Body of pancreas (tissue), 4 donors: ENCODE measurements around the gene TMOD2. TPM values are rescaled to one million over a fixed set of nuclear protein-coding genes. Genes with fewer than 3 reads are reported as not detected.
"Not testable (repeated sequence)": the region's sequence is repeated elsewhere in the genome, so short reads cannot be mapped to it uniquely, and the experiment has no call there.

Experiments used
- ATAC-seq: fragments of 150-250 bp; one replicate; pipeline ENCODE4 v1.9.1; 2016
- DNase-seq, 4 donors: peaks; one replicate each; pipeline ENCODE4 v3.0.0-alpha.2; 2019
- H3K27ac ChIP-seq, 4 donors: fragments of 200-600 bp; sonication (generic); 1 replicate in 3 of 4; 2 replicates in 1 of 4; pipeline versions ENCODE4 v1.5.1 to v1.6.1; 2016 to 2019; ENCODE audit warnings: mild to moderate bottlenecking in 1 of 4, mixed read lengths in 1 of 4, moderate library complexity in 1 of 4
- H3K27me3 ChIP-seq, 2 donors: fragments of 200-600 bp; sonication (generic); one replicate each; pipeline ENCODE4 v1.6.0; 2016; ENCODE audit warnings: mild to moderate bottlenecking in 1 of 2
- H3K36me3 ChIP-seq, 2 donors: fragments of 200-600 bp; sonication (generic); replicated peaks in 1 of 2; 2 replicates each; pipeline ENCODE4 v1.5.1; 2016; ENCODE audit warnings: low read depth in 2 of 2; ENCODE audit not compliant: insufficient read depth in 1 of 2
- H3K4me1 ChIP-seq: fragments of 200-600 bp; sonication (generic); one replicate; pipeline ENCODE4 v1.6.0; 2016
- H3K4me3 ChIP-seq, 2 donors: fragments of 200-600 bp; sonication (generic); 1 replicate in 1 of 2; 2 replicates in 1 of 2; pipeline ENCODE4 v1.5.1; 2016 to 2019
- H3K9me3 ChIP-seq, 3 donors: fragments of 200-600 bp; sonication (generic); 1 replicate in 2 of 3; 2 replicates in 1 of 3; pipeline ENCODE4 v1.5.1; 2016
- POLR2A ChIP-seq, 3 donors: fragments of 450-650 bp; IDR thresholded peaks; one replicate each; pipeline ENCODE4 v1.6.1; 2016; ENCODE audit warnings: antibody characterized with exemption in 3 of 3, mild to moderate bottlenecking in 2 of 3
- WGBS, 2 donors: methylation state at CpG; one replicate each; pipeline ENCODE4 v1.1.5; 2017; 5-methylcytosine and 5-hydroxymethylcytosine counted together
- intact Hi-C: fragments of 100-400 bp; cut with DNase I; formaldehyde crosslinking; loops from one replicate; pipeline ENCODE4 v1.15.1; 2023
- total RNA-seq, 2 donors: library from RNA; depleted of rRNA; stranded (reverse); fragments of >200 nt; gene quantifications; one replicate each; pipeline ENCODE4 v1.1.0, GENCODE V29; 2016
- TF ChIP-seq, protein P1 (sequence below), 7 experiments: fragments of 450-650 bp in 4 of 7; fragments of 200-600 bp in 3 of 7; sonication (generic) in 3 of 7; IDR thresholded peaks; one replicate each; pipeline ENCODE4 v1.5.1; 2016 to 2019; ENCODE audit warnings: antibody characterized with exemption in 7 of 7

The TMOD2 gene
- total RNA-seq, 2 donors from 2014 or later: 6.5 to 7.3 TPM

- DNase-seq (no peak), ATAC-seq (no peak)
- Histone ChIP-seq H3K27me3 (no peaks in the 10 kb centered on the region), H3K9me3 (no peaks in the 10 kb centered on the region), H3K4me3 (no peak overlapping the region), H3K36me3 (no peaks in the 10 kb centered on the region), H3K27ac (no peak overlapping the region), H3K4me1 (no peaks in the 10 kb centered on the region)
- WGBS, 2 donors: 82 to 86% methylated on average over 7 of the region's 7 CpGs
- intact Hi-C loops: no loop called here
- no peak for TF ChIP-seq POLR2A (IDR thresholded peaks at IDR 0.05)
- TF ChIP-seq, protein P1, sequence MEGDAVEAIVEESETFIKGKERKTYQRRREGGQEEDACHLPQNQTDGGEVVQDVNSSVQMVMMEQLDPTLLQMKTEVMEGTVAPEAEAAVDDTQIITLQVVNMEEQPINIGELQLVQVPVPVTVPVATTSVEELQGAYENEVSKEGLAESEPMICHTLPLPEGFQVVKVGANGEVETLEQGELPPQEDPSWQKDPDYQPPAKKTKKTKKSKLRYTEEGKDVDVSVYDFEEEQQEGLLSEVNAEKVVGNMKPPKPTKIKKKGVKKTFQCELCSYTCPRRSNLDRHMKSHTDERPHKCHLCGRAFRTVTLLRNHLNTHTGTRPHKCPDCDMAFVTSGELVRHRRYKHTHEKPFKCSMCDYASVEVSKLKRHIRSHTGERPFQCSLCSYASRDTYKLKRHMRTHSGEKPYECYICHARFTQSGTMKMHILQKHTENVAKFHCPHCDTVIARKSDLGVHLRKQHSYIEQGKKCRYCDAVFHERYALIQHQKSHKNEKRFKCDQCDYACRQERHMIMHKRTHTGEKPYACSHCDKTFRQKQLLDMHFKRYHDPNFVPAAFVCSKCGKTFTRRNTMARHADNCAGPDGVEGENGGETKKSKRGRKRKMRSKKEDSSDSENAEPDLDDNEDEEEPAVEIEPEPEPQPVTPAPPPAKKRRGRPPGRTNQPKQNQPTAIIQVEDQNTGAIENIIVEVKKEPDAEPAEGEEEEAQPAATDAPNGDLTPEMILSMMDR (IDR thresholded peaks at IDR 0.05): peak in 3 of 7 experiments; percentile 9 to 16 (median 13)
Measured at GRCh38 chr15:51782357-51782896, 31.0 kb downstream of the TMOD2 start.

GRCh38 chr15:51783967-51784366, 32.6 kb downstream of the TMOD2 start:
- intact Hi-C loops: no loop called here
- WGBS, 2 donors: 86 to 95% methylated on average over 3 of the region's 3 CpGs
- H3K4me3 ChIP-seq: no peak overlapping the region
- H3K9me3 ChIP-seq: no peaks in the 10 kb centered on the region
- TF ChIP-seq, protein P1 (IDR thresholded peaks at IDR 0.05): no peak
- TF ChIP-seq POLR2A (IDR thresholded peaks at IDR 0.05): no peak
- no peaks in the 10 kb centered on the region for H3K36me3 ChIP-seq
- no peaks in the 10 kb centered on the region for H3K27me3 ChIP-seq
- H3K4me1 ChIP-seq: no peaks in the 10 kb centered on the region
- no peak overlapping the region for H3K27ac ChIP-seq
- ATAC-seq (no peak), DNase-seq (no peak)

GRCh38 chr15:51787130-51787529, 35.7 kb downstream of the TMOD2 start:
- H3K36me3 ChIP-seq: not testable (repeated sequence)

DNA sequence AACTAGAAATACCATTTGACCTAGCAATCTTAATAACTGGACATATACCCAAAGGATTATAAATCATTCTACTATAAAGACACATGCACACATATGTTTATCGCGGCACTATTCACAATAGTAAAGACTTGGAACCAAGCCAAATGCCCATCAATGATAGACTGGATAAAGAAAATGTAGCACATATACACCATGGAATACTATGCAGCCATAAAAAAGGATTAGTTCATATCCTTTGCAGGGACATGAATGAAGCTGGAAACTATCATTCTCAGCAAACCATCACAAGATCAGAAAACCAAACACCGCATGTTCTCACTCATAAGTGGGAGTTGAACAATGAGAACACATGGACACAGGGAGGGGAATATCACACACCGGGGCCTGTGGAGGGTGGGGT, 41.1 kb downstream of the TMOD2 start:
- 90 to 99% methylated on average over 4 of the region's 4 CpGs for WGBS, 2 donors
- H3K36me3 ChIP-seq, H3K27ac ChIP-seq, DNase-seq, intact Hi-C loops, H3K9me3 ChIP-seq, H3K4me3 ChIP-seq, H3K4me1 ChIP-seq, ATAC-seq, H3K27me3 ChIP-seq: not testable (repeated sequence)

More at GRCh38 chr15:51787130-51787529, 35.7 kb downstream of the TMOD2 start:
- H3K4me3 ChIP-seq, H3K27me3 ChIP-seq, intact Hi-C loops, H3K27ac ChIP-seq, ATAC-seq, H3K9me3 ChIP-seq, H3K4me1 ChIP-seq, DNase-seq: not testable (repeated sequence)
- 95 to 98% methylated on average over 7 to 10 of the region's 11 CpGs for WGBS, 2 donors

DNA sequence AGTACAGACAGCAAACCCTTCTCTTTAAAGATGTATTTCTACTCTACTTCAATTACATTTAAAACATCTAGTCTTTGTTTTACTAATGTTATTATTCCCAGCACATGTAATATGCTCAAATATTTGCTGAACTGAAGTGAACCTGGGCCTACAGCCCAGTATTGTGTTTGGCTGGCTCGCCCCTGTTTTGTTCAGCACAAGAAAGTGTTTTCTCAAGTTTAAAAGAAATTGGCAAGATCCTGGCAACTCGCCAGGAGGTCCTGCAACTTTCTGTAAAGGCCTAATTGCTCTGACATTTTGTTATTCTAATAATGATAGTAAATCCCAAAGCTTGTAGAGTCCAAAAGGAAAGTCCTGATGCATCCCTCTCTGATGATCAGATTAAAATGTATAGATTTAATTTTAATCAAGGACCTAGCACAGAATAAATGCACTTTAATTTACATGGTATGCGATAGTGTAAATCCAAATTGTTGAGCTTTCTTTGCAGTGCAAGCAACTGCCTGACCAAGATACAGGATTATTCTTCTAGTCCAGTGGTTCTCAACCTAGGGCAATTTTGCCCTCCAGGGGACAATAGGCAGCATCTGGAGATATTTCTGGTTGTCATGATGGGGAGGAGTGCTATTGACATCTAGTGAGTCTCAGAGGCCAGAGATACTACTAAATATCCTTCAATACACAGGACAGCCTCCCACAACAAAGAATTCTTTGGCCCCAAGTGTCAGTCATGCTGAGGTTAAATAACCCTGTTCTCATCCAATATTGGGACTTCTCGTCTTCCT, 42.3 kb downstream of the TMOD2 start:
- Histone ChIP-seq H3K36me3 (no peaks in the 10 kb centered on the region), H3K4me3 (no peak overlapping the region), H3K27ac (no peak overlapping the region), H3K4me1 (peaks cover 14% of the 10 kb centered on the region), H3K9me3 (no peaks in the 10 kb centered on the region), H3K27me3 (no peaks in the 10 kb centered on the region)
- WGBS, 2 donors: 47 to 53% methylated on average over 4 of the region's 4 CpGs
- intact Hi-C loops: no loop called here
- DNase-seq: peak; percentile 61 to 71 (median 65)
- peak; percentile 74 for ATAC-seq
- no peak for TF ChIP-seq POLR2A (IDR thresholded peaks at IDR 0.05)
- TF ChIP-seq, protein P1 (IDR thresholded peaks at IDR 0.05): no peak
